GM23338 (cell line): Measurements from ENCODE around the gene SLC22A3. TPM values are rescaled to one million over a fixed set of nuclear protein-coding genes. Genes with fewer than 3 reads are reported as not detected.

ENCODE experiments used
- ATAC-seq: fragments of 200-7000 bp; cut with Tn5 transposase; 3 replicates; pipeline ENCODE4 v1.9.1; 2020
- DNase-seq: peaks from one replicate; pipeline ENCODE4 v3.0.0-alpha.2; 2015; ENCODE audit warnings: low spot score
- H2AFZ ChIP-seq: fragments of 200-600 bp; sonication (generic); 2 replicates; pipeline ENCODE4 v1.8.0; 2016; ENCODE audit warnings: antibody characterized with exemption, mild to moderate bottlenecking, moderate library complexity
- H3F3A ChIP-seq: fragments of 200-600 bp; sonication (generic); replicated peaks from 2 replicates; pipeline ENCODE4 v1.8.0; 2017; ENCODE audit warnings: antibody characterized with exemption, mixed run types, low read depth
- H3K27ac ChIP-seq: fragments of 200-600 bp; sonication (generic); 2 replicates; pipeline ENCODE4 v1.6.1; 2016; ENCODE audit warnings: low read depth
- H3K27me3 ChIP-seq: fragments of 200-600 bp; sonication (generic); 2 replicates; pipeline ENCODE4 v1.8.0; 2016; ENCODE audit warnings: mild to moderate bottlenecking, mixed run types, moderate library complexity; ENCODE audit not compliant: insufficient read depth
- H3K36me3 ChIP-seq: fragments of 200-600 bp; sonication (generic); 2 replicates; pipeline ENCODE4 v1.8.0; 2016; ENCODE audit warnings: mild to moderate bottlenecking; ENCODE audit not compliant: insufficient read depth
- H3K4me1 ChIP-seq: fragments of 200-600 bp; sonication (generic); 2 replicates; pipeline ENCODE4 v1.8.0; 2016; ENCODE audit warnings: mild to moderate bottlenecking, moderate library complexity; ENCODE audit not compliant: insufficient read depth
- H3K4me2 ChIP-seq: fragments of 200-600 bp; sonication (generic); 2 replicates; pipeline ENCODE4 v1.7.1; 2017; ENCODE audit warnings: mixed run types
- H3K4me3 ChIP-seq: fragments of 200-600 bp; sonication (generic); 2 replicates; pipeline ENCODE4 v1.6.1; 2016; ENCODE audit warnings: mixed run types
- H3K79me2 ChIP-seq: fragments of 200-600 bp; sonication (generic); replicated peaks from 2 replicates; pipeline ENCODE4 v1.8.0; 2017; ENCODE audit warnings: mild to moderate bottlenecking; ENCODE audit not compliant: insufficient read depth
- H3K9me2 ChIP-seq: fragments of 200-600 bp; sonication (generic); 2 replicates; pipeline ENCODE4 v1.8.0; 2017; ENCODE audit not compliant: insufficient read depth
- H4K20me1 ChIP-seq: fragments of 200-600 bp; sonication (generic); replicated peaks from 2 replicates; pipeline ENCODE4 v1.8.0; 2017; ENCODE audit warnings: mild to moderate bottlenecking; ENCODE audit not compliant: insufficient read depth
- H3K27ac Mint-ChIP-seq: 2 replicates; pipeline ENCODE4 v1.8.0; 2020; ENCODE audit warnings: inconsistent platforms, mild to moderate bottlenecking, moderate library complexity, mixed read lengths
- H3K27me3 Mint-ChIP-seq: 3 replicates; pipeline ENCODE4 v1.8.0; 2022; ENCODE audit warnings: low read depth, mild to moderate bottlenecking, moderate library complexity, mixed read lengths, inconsistent platforms; ENCODE audit not compliant: insufficient read depth, poor library complexity
- H3K36me3 Mint-ChIP-seq: 3 replicates; pipeline ENCODE4 v1.8.0; 2021; ENCODE audit warnings: low read depth, mild to moderate bottlenecking, inconsistent platforms, moderate library complexity, mixed read lengths
- H3K4me1 Mint-ChIP-seq: 3 replicates; pipeline ENCODE4 v1.8.0; 2020; ENCODE audit warnings: mild to moderate bottlenecking, inconsistent platforms, mixed read lengths
- H3K4me3 Mint-ChIP-seq: 3 replicates; pipeline ENCODE4 v1.8.0; 2021; ENCODE audit warnings: moderate library complexity, mild to moderate bottlenecking, inconsistent platforms, mixed read lengths
- H3K9me3 Mint-ChIP-seq: 3 replicates; pipeline ENCODE4 v1.8.0; 2020; ENCODE audit warnings: moderate library complexity, mild to moderate bottlenecking, inconsistent platforms, mixed read lengths
- CREB1 ChIP-seq: fragments of 250-450 bp; sonication (Bioruptor Pico); IDR thresholded peaks from 2 replicates; pipeline ENCODE4 v1.5.0; 2020; ENCODE audit warnings: low read depth, mild to moderate bottlenecking, moderate library complexity
- EZH2 ChIP-seq: fragments of 200-600 bp; sonication (generic); IDR thresholded peaks from one replicate; pipeline ENCODE4 v1.8.0; 2017; ENCODE audit warnings: antibody characterized with exemption, mild to moderate bottlenecking, low read depth; ENCODE audit not compliant: unreplicated experiment
- EZH2phosphoT487 ChIP-seq: fragments of 200-600 bp; sonication (generic); IDR thresholded peaks from one replicate; pipeline ENCODE4 v1.8.1; 2018; ENCODE audit warnings: antibody characterized with exemption; ENCODE audit not compliant: unreplicated experiment
- JUNB ChIP-seq: IDR thresholded peaks from one replicate; pipeline ENCODE4 v1.6.1; 2016; ENCODE audit warnings: antibody characterized with exemption; ENCODE audit not compliant: unreplicated experiment
- NANOG ChIP-seq: IDR thresholded peaks from 2 replicates; pipeline ENCODE4 v1.6.1; 2016; ENCODE audit warnings: antibody characterized with exemption, borderline replicate concordance
- POLR2AphosphoS5 ChIP-seq: IDR thresholded peaks from 2 replicates; pipeline ENCODE4 v1.6.1; 2016; ENCODE audit warnings: antibody characterized with exemption, low read depth
- STAT1 ChIP-seq: IDR thresholded peaks from one replicate; pipeline ENCODE4 v1.6.1; 2016; ENCODE audit warnings: antibody characterized with exemption; ENCODE audit not compliant: unreplicated experiment
- ZNF114 ChIP-seq: fragments of 250-450 bp; sonication (Bioruptor Pico); IDR thresholded peaks from 2 replicates; pipeline ENCODE4 v1.5.0; 2020; ENCODE audit warnings: mild to moderate bottlenecking, moderate library complexity
- ZNF331 ChIP-seq: fragments of 250-450 bp; sonication (Bioruptor Pico); IDR thresholded peaks from 2 replicates; pipeline ENCODE4 v1.5.0; 2020; ENCODE audit warnings: low read depth, mild to moderate bottlenecking, moderate library complexity
- polyA plus RNA-seq: library from polyadenylated mRNA; unstranded; fragments of >200 nt; fragmentation: Nextera tagmentation; extraction: Ambion mirVana; gene quantifications from 2 replicates; pipeline ENCODE4 v1.2.1, GENCODE V29; 2016
- total RNA-seq: library from RNA; depleted of rRNA; stranded (reverse); fragments of >200 nt; shearing (Covaris generic); gene quantifications from 2 replicates; pipeline ENCODE4 v1.2.3, GENCODE V29; 2014
- TF ChIP-seq, protein P1 (sequence below): IDR thresholded peaks from one replicate; pipeline ENCODE4 v1.6.1; 2018; ENCODE audit warnings: antibody characterized with exemption; ENCODE audit not compliant: unreplicated experiment
- TF ChIP-seq, protein P2 (sequence below), 2 experiments: fragments of 200-600 bp in 1 of 2; sonication (generic) in 1 of 2; conservative IDR thresholded peaks; 2 replicates each; pipeline versions ENCODE4 v1.5.1 to v1.6.1; 2016 to 2017; ENCODE audit warnings: antibody characterized with exemption in 2 of 2, low read depth in 2 of 2, mild to moderate bottlenecking in 2 of 2, moderate library complexity in 1 of 2
- TF ChIP-seq, protein P3 (sequence below): IDR thresholded peaks from 2 replicates; pipeline ENCODE4 v1.6.1; 2016; ENCODE audit warnings: antibody characterized with exemption
- TF ChIP-seq, protein P4 (sequence below): fragments of 250-450 bp; sonication (Bioruptor Pico); IDR thresholded peaks from 2 replicates; pipeline ENCODE4 v1.5.0; 2020; ENCODE audit warnings: mild to moderate bottlenecking, moderate library complexity

SLC22A3 gene
- total and polyA plus RNA-seq, 2 experiments from 2014 or later: 0.78 to 3.2 TPM

- no peak for TF ChIP-seq POLR2AphosphoS5
- no peak for TF ChIP-seq CREB1 (CRISPR knock-in tag)
Measured at GRCh38 chr6:160431791-160432404, 83.7 kb downstream of the SLC22A3 start (continued).

DNA sequence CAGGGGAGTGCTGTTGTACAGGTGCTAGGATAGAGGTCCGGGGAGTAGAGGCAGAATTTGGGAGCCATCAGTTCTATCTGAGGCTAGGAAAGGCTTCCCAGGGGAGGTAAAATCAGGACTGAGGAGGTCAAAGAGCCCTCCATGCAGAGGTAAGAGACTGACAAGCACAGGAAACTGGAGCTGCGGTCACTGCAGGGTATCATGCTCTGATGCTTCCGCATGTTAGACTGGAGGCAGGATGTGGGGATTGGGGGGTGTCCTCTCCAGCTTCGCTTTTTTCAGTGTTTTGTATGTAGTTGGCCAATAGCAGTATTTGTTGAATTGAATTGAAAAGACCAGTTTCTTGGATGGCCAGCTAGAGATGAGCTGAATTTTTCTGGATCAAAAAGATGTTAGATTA, 87.8 kb downstream of the SLC22A3 start:
- Histone ChIP-seq H2AFZ (no peak overlapping the region), H3K27me3 (no peaks in the 10 kb centered on the region), H3K4me2 (no peak overlapping the region), H4K20me1 (no peaks in the 10 kb centered on the region), H3F3A (no peaks in the 10 kb centered on the region), H3K79me2 (no peaks in the 10 kb centered on the region), H3K27ac (no peak overlapping the region), H3K9me2 (no peaks in the 10 kb centered on the region), H3K4me3 (no peak overlapping the region), H3K4me1 (no peaks in the 10 kb centered on the region; the same call in 1 of the 2 replicates), H3K36me3 (no peaks in the 10 kb centered on the region)
- TF ChIP-seq NANOG: no peak
- no peak for TF ChIP-seq POLR2AphosphoS5
- TF ChIP-seq, protein P1, sequence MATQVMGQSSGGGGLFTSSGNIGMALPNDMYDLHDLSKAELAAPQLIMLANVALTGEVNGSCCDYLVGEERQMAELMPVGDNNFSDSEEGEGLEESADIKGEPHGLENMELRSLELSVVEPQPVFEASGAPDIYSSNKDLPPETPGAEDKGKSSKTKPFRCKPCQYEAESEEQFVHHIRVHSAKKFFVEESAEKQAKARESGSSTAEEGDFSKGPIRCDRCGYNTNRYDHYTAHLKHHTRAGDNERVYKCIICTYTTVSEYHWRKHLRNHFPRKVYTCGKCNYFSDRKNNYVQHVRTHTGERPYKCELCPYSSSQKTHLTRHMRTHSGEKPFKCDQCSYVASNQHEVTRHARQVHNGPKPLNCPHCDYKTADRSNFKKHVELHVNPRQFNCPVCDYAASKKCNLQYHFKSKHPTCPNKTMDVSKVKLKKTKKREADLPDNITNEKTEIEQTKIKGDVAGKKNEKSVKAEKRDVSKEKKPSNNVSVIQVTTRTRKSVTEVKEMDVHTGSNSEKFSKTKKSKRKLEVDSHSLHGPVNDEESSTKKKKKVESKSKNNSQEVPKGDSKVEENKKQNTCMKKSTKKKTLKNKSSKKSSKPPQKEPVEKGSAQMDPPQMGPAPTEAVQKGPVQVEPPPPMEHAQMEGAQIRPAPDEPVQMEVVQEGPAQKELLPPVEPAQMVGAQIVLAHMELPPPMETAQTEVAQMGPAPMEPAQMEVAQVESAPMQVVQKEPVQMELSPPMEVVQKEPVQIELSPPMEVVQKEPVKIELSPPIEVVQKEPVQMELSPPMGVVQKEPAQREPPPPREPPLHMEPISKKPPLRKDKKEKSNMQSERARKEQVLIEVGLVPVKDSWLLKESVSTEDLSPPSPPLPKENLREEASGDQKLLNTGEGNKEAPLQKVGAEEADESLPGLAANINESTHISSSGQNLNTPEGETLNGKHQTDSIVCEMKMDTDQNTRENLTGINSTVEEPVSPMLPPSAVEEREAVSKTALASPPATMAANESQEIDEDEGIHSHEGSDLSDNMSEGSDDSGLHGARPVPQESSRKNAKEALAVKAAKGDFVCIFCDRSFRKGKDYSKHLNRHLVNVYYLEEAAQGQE: no peak
- TF ChIP-seq ZNF331: no peak
- no peak for TF ChIP-seq ZNF114 (CRISPR knock-in tag)
- TF ChIP-seq EZH2: no peak
- TF ChIP-seq CREB1 (CRISPR knock-in tag): no peak
- no peak for TF ChIP-seq JUNB
- TF ChIP-seq, protein P2, sequence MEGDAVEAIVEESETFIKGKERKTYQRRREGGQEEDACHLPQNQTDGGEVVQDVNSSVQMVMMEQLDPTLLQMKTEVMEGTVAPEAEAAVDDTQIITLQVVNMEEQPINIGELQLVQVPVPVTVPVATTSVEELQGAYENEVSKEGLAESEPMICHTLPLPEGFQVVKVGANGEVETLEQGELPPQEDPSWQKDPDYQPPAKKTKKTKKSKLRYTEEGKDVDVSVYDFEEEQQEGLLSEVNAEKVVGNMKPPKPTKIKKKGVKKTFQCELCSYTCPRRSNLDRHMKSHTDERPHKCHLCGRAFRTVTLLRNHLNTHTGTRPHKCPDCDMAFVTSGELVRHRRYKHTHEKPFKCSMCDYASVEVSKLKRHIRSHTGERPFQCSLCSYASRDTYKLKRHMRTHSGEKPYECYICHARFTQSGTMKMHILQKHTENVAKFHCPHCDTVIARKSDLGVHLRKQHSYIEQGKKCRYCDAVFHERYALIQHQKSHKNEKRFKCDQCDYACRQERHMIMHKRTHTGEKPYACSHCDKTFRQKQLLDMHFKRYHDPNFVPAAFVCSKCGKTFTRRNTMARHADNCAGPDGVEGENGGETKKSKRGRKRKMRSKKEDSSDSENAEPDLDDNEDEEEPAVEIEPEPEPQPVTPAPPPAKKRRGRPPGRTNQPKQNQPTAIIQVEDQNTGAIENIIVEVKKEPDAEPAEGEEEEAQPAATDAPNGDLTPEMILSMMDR (conservative IDR thresholded peaks at IDR 0.05; ENCODE audit: low read depth in 2 of 2): no peak
- TF ChIP-seq, protein P3, sequence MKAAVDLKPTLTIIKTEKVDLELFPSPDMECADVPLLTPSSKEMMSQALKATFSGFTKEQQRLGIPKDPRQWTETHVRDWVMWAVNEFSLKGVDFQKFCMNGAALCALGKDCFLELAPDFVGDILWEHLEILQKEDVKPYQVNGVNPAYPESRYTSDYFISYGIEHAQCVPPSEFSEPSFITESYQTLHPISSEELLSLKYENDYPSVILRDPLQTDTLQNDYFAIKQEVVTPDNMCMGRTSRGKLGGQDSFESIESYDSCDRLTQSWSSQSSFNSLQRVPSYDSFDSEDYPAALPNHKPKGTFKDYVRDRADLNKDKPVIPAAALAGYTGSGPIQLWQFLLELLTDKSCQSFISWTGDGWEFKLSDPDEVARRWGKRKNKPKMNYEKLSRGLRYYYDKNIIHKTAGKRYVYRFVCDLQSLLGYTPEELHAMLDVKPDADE: no peak
- TF ChIP-seq, protein P4, sequence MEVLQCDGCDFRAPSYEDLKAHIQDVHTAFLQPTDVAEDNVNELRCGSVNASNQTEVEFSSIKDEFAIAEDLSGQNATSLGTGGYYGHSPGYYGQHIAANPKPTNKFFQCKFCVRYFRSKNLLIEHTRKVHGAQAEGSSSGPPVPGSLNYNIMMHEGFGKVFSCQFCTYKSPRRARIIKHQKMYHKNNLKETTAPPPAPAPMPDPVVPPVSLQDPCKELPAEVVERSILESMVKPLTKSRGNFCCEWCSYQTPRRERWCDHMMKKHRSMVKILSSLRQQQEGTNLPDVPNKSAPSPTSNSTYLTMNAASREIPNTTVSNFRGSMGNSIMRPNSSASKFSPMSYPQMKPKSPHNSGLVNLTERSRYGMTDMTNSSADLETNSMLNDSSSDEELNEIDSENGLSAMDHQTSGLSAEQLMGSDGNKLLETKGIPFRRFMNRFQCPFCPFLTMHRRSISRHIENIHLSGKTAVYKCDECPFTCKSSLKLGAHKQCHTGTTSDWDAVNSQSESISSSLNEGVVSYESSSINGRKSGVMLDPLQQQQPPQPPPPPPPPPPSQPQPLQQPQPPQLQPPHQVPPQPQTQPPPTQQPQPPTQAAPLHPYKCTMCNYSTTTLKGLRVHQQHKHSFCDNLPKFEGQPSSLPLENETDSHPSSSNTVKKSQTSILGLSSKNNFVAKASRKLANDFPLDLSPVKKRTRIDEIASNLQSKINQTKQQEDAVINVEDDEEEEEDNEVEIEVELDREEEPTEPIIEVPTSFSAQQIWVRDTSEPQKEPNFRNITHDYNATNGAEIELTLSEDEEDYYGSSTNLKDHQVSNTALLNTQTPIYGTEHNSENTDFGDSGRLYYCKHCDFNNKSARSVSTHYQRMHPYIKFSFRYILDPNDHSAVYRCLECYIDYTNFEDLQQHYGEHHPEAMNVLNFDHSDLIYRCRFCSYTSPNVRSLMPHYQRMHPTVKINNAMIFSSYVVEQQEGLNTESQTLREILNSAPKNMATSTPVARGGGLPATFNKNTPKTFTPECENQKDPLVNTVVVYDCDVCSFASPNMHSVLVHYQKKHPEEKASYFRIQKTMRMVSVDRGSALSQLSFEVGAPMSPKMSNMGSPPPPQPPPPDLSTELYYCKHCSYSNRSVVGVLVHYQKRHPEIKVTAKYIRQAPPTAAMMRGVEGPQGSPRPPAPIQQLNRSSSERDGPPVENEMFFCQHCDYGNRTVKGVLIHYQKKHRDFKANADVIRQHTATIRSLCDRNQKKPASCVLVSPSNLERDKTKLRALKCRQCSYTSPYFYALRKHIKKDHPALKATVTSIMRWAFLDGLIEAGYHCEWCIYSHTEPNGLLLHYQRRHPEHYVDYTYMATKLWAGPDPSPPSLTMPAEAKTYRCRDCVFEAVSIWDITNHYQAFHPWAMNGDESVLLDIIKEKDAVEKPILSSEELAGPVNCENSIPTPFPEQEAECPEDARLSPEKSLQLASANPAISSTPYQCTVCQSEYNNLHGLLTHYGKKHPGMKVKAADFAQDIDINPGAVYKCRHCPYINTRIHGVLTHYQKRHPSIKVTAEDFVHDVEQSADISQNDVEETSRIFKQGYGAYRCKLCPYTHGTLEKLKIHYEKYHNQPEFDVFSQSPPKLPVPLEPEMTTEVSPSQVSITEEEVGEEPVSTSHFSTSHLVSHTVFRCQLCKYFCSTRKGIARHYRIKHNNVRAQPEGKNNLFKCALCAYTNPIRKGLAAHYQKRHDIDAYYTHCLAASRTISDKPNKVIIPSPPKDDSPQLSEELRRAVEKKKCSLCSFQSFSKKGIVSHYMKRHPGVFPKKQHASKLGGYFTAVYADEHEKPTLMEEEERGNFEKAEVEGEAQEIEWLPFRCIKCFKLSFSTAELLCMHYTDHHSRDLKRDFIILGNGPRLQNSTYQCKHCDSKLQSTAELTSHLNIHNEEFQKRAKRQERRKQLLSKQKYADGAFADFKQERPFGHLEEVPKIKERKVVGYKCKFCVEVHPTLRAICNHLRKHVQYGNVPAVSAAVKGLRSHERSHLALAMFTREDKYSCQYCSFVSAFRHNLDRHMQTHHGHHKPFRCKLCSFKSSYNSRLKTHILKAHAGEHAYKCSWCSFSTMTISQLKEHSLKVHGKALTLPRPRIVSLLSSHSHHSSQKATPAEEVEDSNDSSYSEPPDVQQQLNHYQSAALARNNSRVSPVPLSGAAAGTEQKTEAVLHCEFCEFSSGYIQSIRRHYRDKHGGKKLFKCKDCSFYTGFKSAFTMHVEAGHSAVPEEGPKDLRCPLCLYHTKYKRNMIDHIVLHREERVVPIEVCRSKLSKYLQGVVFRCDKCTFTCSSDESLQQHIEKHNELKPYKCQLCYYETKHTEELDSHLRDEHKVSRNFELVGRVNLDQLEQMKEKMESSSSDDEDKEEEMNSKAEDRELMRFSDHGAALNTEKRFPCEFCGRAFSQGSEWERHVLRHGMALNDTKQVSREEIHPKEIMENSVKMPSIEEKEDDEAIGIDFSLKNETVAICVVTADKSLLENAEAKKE (CRISPR knock-in tag): no peak
- no peak for TF ChIP-seq STAT1
- TF ChIP-seq EZH2phosphoT487: no peak
- H3K27ac Mint-ChIP-seq: no peak overlapping the region
- peaks cover 1% of the 10 kb centered on the region for H3K27me3 Mint-ChIP-seq
- H3K9me3 Mint-ChIP-seq: no peaks in the 10 kb centered on the region
- no peaks in the 10 kb centered on the region for H3K36me3 Mint-ChIP-seq
- no peak for ATAC-seq
- H3K4me3 Mint-ChIP-seq: no peak overlapping the region
- no peak for DNase-seq
- peaks cover 23% of the 10 kb centered on the region for H3K4me1 Mint-ChIP-seq
